K562 (cell line): Measurements from ENCODE around the gene MAML1. TPM values are rescaled to one million over a fixed set of nuclear protein-coding genes. Genes with fewer than 3 reads are reported as not detected.

Experiments
- BRCA1 ChIP-seq, 2 experiments: fragments of 450-650 bp in 1 of 2; sonication (generic) in 1 of 2; formaldehyde crosslinking in 1 of 2; IDR thresholded peaks; 2 replicates each; pipeline versions ENCODE4 v1.5.0 to v1.6.1; 2017 to 2020; ENCODE audit warnings: mild to moderate bottlenecking in 1 of 2, missing genetic modification reagents in 1 of 2
- CBX3 ChIP-seq, 2 experiments: IDR thresholded peaks; 1 replicate in 1 of 2; 2 replicates in 1 of 2; pipeline ENCODE4 v1.6.1; 2012; ENCODE audit warnings: inconsistent platforms in 2 of 2, low read length in 2 of 2, borderline replicate concordance in 1 of 2, control low read depth in 1 of 2
- CTBP1 ChIP-seq: fragments of 450-650 bp; IDR thresholded peaks from 2 replicates; pipeline ENCODE4 v1.6.1; 2016; ENCODE audit warnings: borderline replicate concordance
- E2F6 ChIP-seq, 2 experiments: IDR thresholded peaks; 2 replicates each; pipeline ENCODE4 v1.6.1; 2011; ENCODE audit warnings: borderline replicate concordance in 1 of 2, control low read depth in 1 of 2, low read depth in 1 of 2, low read length in 1 of 2, mild to moderate bottlenecking in 1 of 2, mixed read lengths in 1 of 2, moderate library complexity in 1 of 2; ENCODE audit not compliant: insufficient read depth in 1 of 2, insufficient read length in 1 of 2, poor library complexity in 1 of 2, severe bottlenecking in 1 of 2; ENCODE audit errors: extremely low read depth in 1 of 2
- ELK3 ChIP-seq: fragments of 450-650 bp; formaldehyde crosslinking; IDR thresholded peaks from 2 replicates; pipeline ENCODE4 v1.4.0; 2020; ENCODE audit warnings: mild to moderate bottlenecking
- ETS1 ChIP-seq: conservative IDR thresholded peaks from 2 replicates; pipeline ENCODE4 v1.6.1; 2011; ENCODE audit warnings: low read depth, mild to moderate bottlenecking, low read length; ENCODE audit not compliant: control insufficient read depth
- HDAC2 ChIP-seq: fragments of 450-650 bp; IDR thresholded peaks from 2 replicates; pipeline ENCODE4 v1.6.1; 2016; ENCODE audit warnings: mild to moderate bottlenecking
- MTA2 ChIP-seq: fragments of 450-650 bp; IDR thresholded peaks from 2 replicates; pipeline ENCODE4 v1.6.1; 2016; ENCODE audit warnings: low read depth
- NUFIP1 ChIP-seq: fragments of 450-650 bp; IDR thresholded peaks from 2 replicates; pipeline ENCODE4 v1.6.1; 2018; ENCODE audit not compliant: partially characterized antibody
- POLR2B ChIP-seq: fragments of 450-650 bp; IDR thresholded peaks from 2 replicates; pipeline ENCODE4 v1.6.1; 2018; ENCODE audit warnings: low read depth; ENCODE audit not compliant: partially characterized antibody
- POLR2H ChIP-seq: IDR thresholded peaks from 2 replicates; pipeline ENCODE4 v1.6.1; 2016; ENCODE audit warnings: missing genetic modification characterization, low read depth, mild to moderate bottlenecking, control low read depth, missing compliant biosample characterization, moderate library complexity
- POLR3G ChIP-seq: IDR thresholded peaks from 2 replicates; pipeline ENCODE4 v1.6.1; 2011; ENCODE audit not compliant: insufficient read length, insufficient replicate concordance; ENCODE audit errors: extremely low read depth
- RAD51 ChIP-seq: fragments of 450-650 bp; IDR thresholded peaks from 2 replicates; pipeline ENCODE4 v1.7.1; 2016; ENCODE audit warnings: low read depth, mild to moderate bottlenecking, borderline replicate concordance
- TBP ChIP-seq: optimal IDR thresholded peaks from 2 replicates; pipeline ENCODE3; 2011; ENCODE audit warnings: low read depth, low read length, improper control_type of control experiment
- TSHZ1 ChIP-seq: fragments of 250-450 bp; sonication (Bioruptor Pico); IDR thresholded peaks from 2 replicates; pipeline ENCODE4 v1.4.0; 2020; ENCODE audit warnings: mild to moderate bottlenecking, moderate library complexity
- ZKSCAN3 ChIP-seq: fragments of 250-450 bp; sonication (Bioruptor Pico); IDR thresholded peaks from 2 replicates; pipeline ENCODE4 v1.4.0; 2020
- ZNF449 ChIP-seq: fragments of 250-450 bp; sonication (Bioruptor Pico); IDR thresholded peaks from 2 replicates; pipeline ENCODE4 v1.8.0; 2022; ENCODE audit warnings: moderate library complexity, mild to moderate bottlenecking, inconsistent platforms
- ZNF785 ChIP-seq: fragments of 250-450 bp; sonication (Bioruptor Pico); IDR thresholded peaks from 2 replicates; pipeline ENCODE4 v1.4.0; 2020; ENCODE audit warnings: mild to moderate bottlenecking
- polyA plus RNA-seq, 8 experiments: library from polyadenylated mRNA; depleted of rRNA in 4 of 8; stranded (reverse) in 5 of 8; unstranded in 3 of 8; fragments of >200 nt; fragmentation: Nextera tagmentation in 2 of 8; fragmentation: Illumina TruSeq in 1 of 8; extraction: Ambion mirVana in 2 of 8; extraction: Trizol in 1 of 8; gene quantifications; 2 replicates each; pipeline versions ENCODE4 v1.2.1 to v1.2.3, GENCODE V29; 2011 to 2014; ENCODE audit warnings: inconsistent platforms in 1 of 8, missing spikeins in 1 of 8
- total RNA-seq, 7 experiments: library from RNA; depleted of rRNA in 6 of 7; stranded (reverse); fragments of >200 nt in 6 of 7; fragmentation: Illumina TruSeq in 2 of 7; extraction: Trizol in 2 of 7; gene quantifications; 2 replicates each; pipeline versions ENCODE4 v1.2.1 to v1.2.3, GENCODE V29; 2011 to 2021; ENCODE audit warnings: low replicate concordance in 1 of 7

Gene MAML1
- total and polyA plus RNA-seq, 9 of the 15 experiments (the other 6 are each of a cell fraction or from before 2014, with no cell fraction given) = 0.32 to 18.4 (median 7.0) TPM

GRCh38 chr5:179820483-179821297 lies 88.1 kb downstream of the MAML1 start, which contains the start of gene SQSTM1 (continued):
- TF ChIP-seq POLR2B (peak; percentile 96), ZNF449 (CRISPR knock-in tag) (no peak), TSHZ1 (CRISPR knock-in tag) (no peak), BRCA1 (IDR thresholded peaks at IDR 0.05) (no peak), BRCA1 (CRISPR knock-in tag; IDR thresholded peaks at IDR 0.05) (peak; percentile 95), NUFIP1 (no peak), ZKSCAN3 (CRISPR knock-in tag) (no peak), CBX3 (IDR thresholded peaks at IDR 0.05; ENCODE audit: borderline replicate concordance in 1 of 2, low read length in 2 of 2) (peak in 1 of 2 experiments; percentile 37; a peak in 1 of 3 replicates), ETS1 (peak; percentile 30), CTBP1 (peak; percentile 80; the same call in 1 of the 2 replicates), MTA2 (no peak), HDAC2 (0 out of 2 replicates have a peak, but pooled peaks have one; percentile 55), ELK3 (CRISPR knock-in tag) (0 out of 2 replicates have a peak, but pooled peaks have one; percentile 5), TBP (peak; percentile 98), ZNF785 (CRISPR knock-in tag) (no peak), E2F6 (IDR thresholded peaks at IDR 0.05; ENCODE audit: borderline replicate concordance in 1 of 2, extremely low read depth in 1 of 2, insufficient read depth in 1 of 2, insufficient read length in 1 of 2, low read depth in 1 of 2, low read length in 1 of 2, poor library complexity in 1 of 2, severe bottlenecking in 1 of 2) (peak in 1 of 2 experiments; percentile 52), POLR2H (tag) (peak; percentile 97), POLR3G (no peak), RAD51 (no peak)
